Progenitor cell of endocrine pancreas (in vitro differentiated cells): ENCODE data around the gene ADGRV1. TPM values are rescaled to one million over a fixed set of nuclear protein-coding genes. Genes with fewer than 3 reads are reported as not detected.
"Not testable (repeated sequence)": the region's sequence is repeated elsewhere in the genome, so short reads cannot be mapped to it uniquely, and the experiment has no call there.

Experiments
- DNase-seq: peaks from one replicate; pipeline ENCODE4 v3.0.0; 2021; ENCODE audit warnings: low spot score; ENCODE audit not compliant: unreplicated experiment
- H3K27ac Mint-ChIP-seq: 2 replicates; pipeline ENCODE4 v1.8.0; 2021; ENCODE audit warnings: mild to moderate bottlenecking, moderate library complexity, mixed read lengths
- H3K27me3 Mint-ChIP-seq: 2 replicates; pipeline ENCODE4 v1.8.0; 2021; ENCODE audit warnings: mixed read lengths
- H3K36me3 Mint-ChIP-seq: 2 replicates; pipeline ENCODE4 v1.8.0; 2022; ENCODE audit warnings: mixed read lengths; ENCODE audit not compliant: insufficient read depth
- H3K4me1 Mint-ChIP-seq: 2 replicates; pipeline ENCODE4 v1.8.0; 2021; ENCODE audit warnings: low read depth, mixed read lengths
- H3K4me3 Mint-ChIP-seq: 2 replicates; pipeline ENCODE4 v1.8.0; 2021; ENCODE audit warnings: low read depth, mild to moderate bottlenecking, moderate library complexity, mixed read lengths
- H3K9me3 Mint-ChIP-seq: 2 replicates; pipeline ENCODE4 v1.8.0; 2021; ENCODE audit warnings: low read depth, mixed read lengths
- CTCF ChIP-seq: fragments of 200-600 bp; sonication (generic); IDR thresholded peaks from one replicate; pipeline ENCODE4 v1.5.0; 2021; ENCODE audit warnings: antibody characterized with exemption, mild to moderate bottlenecking; ENCODE audit not compliant: unreplicated experiment
- total RNA-seq: library from RNA; stranded (reverse); gene quantifications from 2 replicates; pipeline ENCODE4 v1.2.1, GENCODE V29; 2021

ADGRV1 gene
- total RNA-seq, 1 donor from 2014 or later, result 82.3 TPM

DNA sequence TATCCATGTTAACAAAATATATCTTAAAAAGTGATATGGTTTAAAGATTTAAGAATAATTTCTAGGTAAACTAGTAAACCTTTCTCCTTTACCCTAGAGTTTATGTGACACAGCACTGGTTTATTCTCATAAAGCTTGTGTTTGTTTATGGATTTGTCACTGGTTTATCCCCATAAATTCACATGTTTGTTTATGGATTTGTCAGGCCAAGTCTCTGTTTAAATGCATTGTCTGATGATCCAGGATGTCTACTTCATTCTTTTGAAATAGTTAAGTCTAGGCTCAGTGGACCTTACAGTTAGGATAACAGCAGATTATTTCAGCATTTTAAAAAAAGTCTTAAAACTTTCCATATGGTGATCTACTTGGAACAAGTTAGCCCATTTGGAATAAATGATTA is 490.5 kb downstream of the ADGRV1 start:
- DNase-seq, result no peak
- no peak overlapping the region for H3K4me3 Mint-ChIP-seq

GRCh38 chr5:91049800-91050199 is 491.2 kb downstream of the ADGRV1 start:
- no peak overlapping the region for H3K27ac Mint-ChIP-seq
- peaks cover 12% of the 10 kb centered on the region for H3K36me3 Mint-ChIP-seq
- no peak overlapping the region for H3K4me3 Mint-ChIP-seq
- no peaks in the 10 kb centered on the region for H3K27me3 Mint-ChIP-seq
- H3K4me1 Mint-ChIP-seq, result no peaks in the 10 kb centered on the region
- DNase-seq, result no peak
- H3K9me3 Mint-ChIP-seq, result peaks cover 14% of the 10 kb centered on the region
- TF ChIP-seq CTCF, result no peak

More for the DNA sequence above, 490.5 kb downstream of the ADGRV1 start:
- peaks cover 16% of the 10 kb centered on the region for H3K9me3 Mint-ChIP-seq
- no peaks in the 10 kb centered on the region for H3K4me1 Mint-ChIP-seq
- TF ChIP-seq CTCF, result no peak
- H3K36me3 Mint-ChIP-seq, result peaks cover 13% of the 10 kb centered on the region
- no peak overlapping the region for H3K27ac Mint-ChIP-seq
- no peaks in the 10 kb centered on the region for H3K27me3 Mint-ChIP-seq

DNA sequence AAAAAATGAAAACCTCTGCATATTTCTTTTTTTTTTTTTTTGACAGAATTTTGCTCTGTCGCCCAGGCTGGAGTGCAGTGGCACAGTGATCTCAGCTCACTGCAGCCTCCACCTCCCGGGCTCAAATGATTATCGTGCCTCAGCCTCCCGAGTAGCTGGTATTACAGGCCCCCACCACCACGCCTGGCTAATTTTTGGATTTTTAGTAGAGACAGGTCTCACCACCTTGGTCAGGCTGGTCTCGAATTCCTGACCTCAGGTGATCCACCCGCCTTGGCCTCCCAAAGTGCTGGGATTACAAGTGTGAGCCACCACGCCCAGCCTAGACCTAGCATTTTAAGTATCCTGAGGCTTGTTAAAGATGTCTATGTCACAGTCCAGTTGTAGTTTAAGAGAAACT is 493.8 kb downstream of the ADGRV1 start:
- not testable (repeated sequence) for H3K4me1 Mint-ChIP-seq, DNase-seq, H3K36me3 Mint-ChIP-seq, H3K27me3 Mint-ChIP-seq, H3K27ac Mint-ChIP-seq, H3K4me3 Mint-ChIP-seq, H3K9me3 Mint-ChIP-seq

GRCh38 chr5:91052977-91053740 is 494.6 kb downstream of the ADGRV1 start:
- Mint-ChIP-seq H3K4me1 (peaks cover 1% of the 10 kb centered on the region), H3K9me3 (peaks cover 4% of the 10 kb centered on the region), H3K27me3 (no peaks in the 10 kb centered on the region), H3K4me3 (no peak overlapping the region), H3K36me3 (peaks cover 7% of the 10 kb centered on the region), H3K27ac (no peak overlapping the region)
- DNase-seq, result no peak
- TF ChIP-seq CTCF, result no peak

GRCh38 chr5:91053741-91054025 is 495.1 kb downstream of the ADGRV1 start:
- Mint-ChIP-seq H3K4me1 (peaks cover 2% of the 10 kb centered on the region), H3K27me3 (no peaks in the 10 kb centered on the region), H3K9me3 (peaks cover 4% of the 10 kb centered on the region), H3K27ac (no peak overlapping the region), H3K4me3 (no peak overlapping the region), H3K36me3 (peaks cover 7% of the 10 kb centered on the region)
- DNase-seq, result no peak
- TF ChIP-seq CTCF, result no peak

GRCh38 chr5:91058155-91058554 is 499.6 kb downstream of the ADGRV1 start:
- no peak for TF ChIP-seq CTCF
- Mint-ChIP-seq H3K4me1 (peaks cover 6% of the 10 kb centered on the region), H3K27me3 (no peaks in the 10 kb centered on the region), H3K4me3 (no peak overlapping the region), H3K27ac (no peak overlapping the region), H3K36me3 (peaks cover 7% of the 10 kb centered on the region), H3K9me3 (peaks cover 4% of the 10 kb centered on the region)
- no peak for DNase-seq
